H1 (cell line): ENCODE data around the gene PIGL. TPM values are rescaled to one million over a fixed set of nuclear protein-coding genes. Genes with fewer than 3 reads are reported as not detected.

Experiments
- BACH1 ChIP-seq: IDR thresholded peaks from 2 replicates; pipeline ENCODE4 v1.6.1; 2012; ENCODE audit warnings: low read length, improper control_type of control experiment
- CBX5 ChIP-seq: fragments of 300-800, 300-1000 bp; sonication (generic); IDR thresholded peaks from 2 replicates; pipeline ENCODE4 v1.7.1; 2016; ENCODE audit warnings: antibody characterized with exemption, low read length, low read depth
- CEBPB ChIP-seq: IDR thresholded peaks from 2 replicates; pipeline ENCODE4 v1.6.1; 2012; ENCODE audit warnings: low read depth, low read length
- CHD7 ChIP-seq: fragments of 300-600 bp; sonication (generic); IDR thresholded peaks from 2 replicates; pipeline ENCODE4 v1.7.1; 2012; ENCODE audit warnings: low read length, moderate library complexity, mild to moderate bottlenecking, inconsistent platforms; ENCODE audit not compliant: insufficient replicate concordance
- CREB1 ChIP-seq: IDR thresholded peaks from 2 replicates; pipeline ENCODE4 v1.6.1; 2012; ENCODE audit warnings: inconsistent platforms
- CTBP2 ChIP-seq: IDR thresholded peaks from 2 replicates; pipeline ENCODE4 v1.7.0; 2011; ENCODE audit warnings: borderline replicate concordance, mild to moderate bottlenecking, moderate library complexity, mixed read lengths, low read length; ENCODE audit not compliant: insufficient read depth, insufficient read length
- FOSL1 ChIP-seq: IDR thresholded peaks from 2 replicates; pipeline ENCODE4 v1.6.1; 2011; ENCODE audit warnings: mild to moderate bottlenecking, low read depth, low read length, moderate library complexity; ENCODE audit not compliant: insufficient read depth
- KDM5A ChIP-seq: fragments of 200-600 bp; IDR thresholded peaks from 2 replicates; pipeline ENCODE4 v1.7.1; 2012; ENCODE audit warnings: mild to moderate bottlenecking, low read length, inconsistent platforms, mixed read lengths
- POLR2A ChIP-seq, 2 experiments: IDR thresholded peaks; 1 replicate in 1 of 2; 2 replicates in 1 of 2; pipeline ENCODE4 v1.6.1; 2011; ENCODE audit warnings: low read depth in 2 of 2, low read length in 2 of 2, mild to moderate bottlenecking in 2 of 2; ENCODE audit errors: control extremely low read depth in 1 of 2
- POLR2AphosphoS5 ChIP-seq: IDR thresholded peaks from 2 replicates; pipeline ENCODE4 v1.6.1; 2011; ENCODE audit warnings: low read depth, low read length
- RFX5 ChIP-seq: IDR thresholded peaks from 2 replicates; pipeline ENCODE4 v1.6.1; 2011; ENCODE audit warnings: low read depth, low read length, improper control_type of control experiment, borderline replicate concordance
- TEAD4 ChIP-seq: IDR thresholded peaks from 2 replicates; pipeline ENCODE4 v1.6.1; 2012; ENCODE audit warnings: low read depth, low read length, inconsistent platforms, mixed read lengths
- polyA plus RNA-seq, 7 experiments: library from polyadenylated mRNA; depleted of rRNA in 3 of 7; stranded (reverse) in 5 of 7; unstranded in 2 of 7; fragments of >200 nt in 5 of 7; fragments of 200-250 nt in 2 of 7; gene quantifications; 1 replicate in 5 of 7; 2 replicates in 1 of 7; 4 replicates in 1 of 7; pipeline versions ENCODE4 v1.2.1 to v1.2.3, GENCODE V29; 2011 to 2013; ENCODE audit warnings: missing spikeins in 2 of 7, mixed read lengths in 2 of 7
- total RNA-seq: library from RNA; stranded (reverse); fragmentation: NEBNext Ultra II Directional; extraction: Animal tissue kit (Norgen Biotek cat#: 25700); gene quantifications from 2 replicates; pipeline ENCODE4 v1.2.1, GENCODE V29; 2021

PIGL gene
- total and polyA plus RNA-seq, 2 of the 8 experiments (the other 6 are each of a cell fraction or from before 2014, with no cell fraction given): 28.4 to 30.8 TPM

GRCh38 chr17:16250635-16251034 lies 33.6 kb downstream of the PIGL start (continued):
- TF ChIP-seq CHD7 (no peak), TEAD4 (no peak), CEBPB (no peak), CBX5 (no peak), CTBP2 (no peak), CREB1 (no peak), BACH1 (no peak), POLR2A (IDR thresholded peaks at IDR 0.05; ENCODE audit: control extremely low read depth in 1 of 2, low read depth in 2 of 2, low read length in 2 of 2) (no peak), KDM5A (no peak), POLR2AphosphoS5 (no peak), FOSL1 (no peak), RFX5 (no peak)
